Occipital lobe (tissue), 2 donors: ENCODE results near the gene EFCAB5. TPM values are rescaled to one million over a fixed set of nuclear protein-coding genes. Genes with fewer than 3 reads are reported as not detected.
"Not testable (repeated sequence)": the region's sequence is repeated elsewhere in the genome, so short reads cannot be mapped to it uniquely, and the experiment has no call there.

Experiments
- DNase-seq: peaks from one replicate; lab custom pipeline; 2025; lab: John Stamatoyannopoulos, UW
- total RNA-seq: library from RNA; depleted of rRNA; stranded (reverse); fragments of >200 nt; gene quantifications from one replicate; pipeline ENCODE4 v1.2.3, GENCODE V29; 2014

Gene EFCAB5
- total RNA-seq = 2.2 TPM

GRCh38 chr17:29941334-29941733 lies at the start of gene EFCAB5:
TSS of gene EFCAB5 (plus strand) at chr17:29941634. CDS start at chr17:29941797, 163 bp downstream.
- DNase-seq = no peak

- DNase-seq = no peak
Measured at GRCh38 chr17:29892201-29892600, 49.2 kb upstream of the EFCAB5 start.

- DNase-seq = not testable (repeated sequence)
Measured at GRCh38 chr17:29897136-29897535, 44.3 kb upstream of the EFCAB5 start.

GRCh38 chr17:29903471-29903870 lies 38.0 kb upstream of the EFCAB5 start:
- no peak for DNase-seq

- no peak for DNase-seq
Measured at GRCh38 chr17:29905086-29905878, 36.2 kb upstream of the EFCAB5 start.

GRCh38 chr17:29905879-29906167 lies 35.6 kb upstream of the EFCAB5 start:
- no peak for DNase-seq

- DNase-seq = no peak
Measured at GRCh38 chr17:29906969-29907368, 34.5 kb upstream of the EFCAB5 start.

- DNase-seq = no peak
Measured at GRCh38 chr17:29909236-29910003, 32.0 kb upstream of the EFCAB5 start.

GRCh38 chr17:29911641-29912177 lies 29.7 kb upstream of the EFCAB5 start:
- DNase-seq = no peak

- DNase-seq = no peak
Measured at GRCh38 chr17:29914819-29915537, 26.5 kb upstream of the EFCAB5 start.

- DNase-seq = no peak
Measured at GRCh38 chr17:29918016-29918415, 23.4 kb upstream of the EFCAB5 start.

- DNase-seq = no peak
Measured at GRCh38 chr17:29918922-29919856, 22.2 kb upstream of the EFCAB5 start.

GRCh38 chr17:29924786-29925185 lies 16.6 kb upstream of the EFCAB5 start:
- no peak for DNase-seq

GRCh38 chr17:29927546-29927945 lies 13.9 kb upstream of the EFCAB5 start:
- no peak for DNase-seq

- no peak for DNase-seq
Measured at GRCh38 chr17:29929006-29929532, 12.4 kb upstream of the EFCAB5 start.

- DNase-seq = peak; percentile 85
Measured at GRCh38 chr17:29929533-29930408, 11.7 kb upstream of the EFCAB5 start, which contains the start of gene SSH2. TSS of gene SSH2 (minus strand) at chr17:29930228. CDS start at chr17:29930000, 228 bp downstream.

GRCh38 chr17:29930409-29931010 lies 10.9 kb upstream of the EFCAB5 start:
- no peak for DNase-seq

GRCh38 chr17:29931231-29931932 lies 10.1 kb upstream of the EFCAB5 start:
- peak; percentile 58 for DNase-seq
